Fibroblast of lung (primary cell): Measurements from ENCODE around the gene CCDC194.

ENCODE experiments used
- CTCF ChIP-seq, 2 donors: IDR thresholded peaks in 1 of 2; conservative IDR thresholded peaks in 1 of 2; 1 replicate in 1 of 2; 2 replicates in 1 of 2; pipeline ENCODE4 v1.5.1; 2011 to 2012; ENCODE audit warnings: low read length in 2 of 2, control low read depth in 1 of 2, inconsistent platforms in 1 of 2, low read depth in 1 of 2, mild to moderate bottlenecking in 1 of 2
- EZH2 ChIP-seq: IDR thresholded peaks from 2 replicates; pipeline ENCODE4 v1.5.1; 2012; ENCODE audit warnings: low read length, control low read depth, mild to moderate bottlenecking; ENCODE audit errors: missing control alignments

GRCh38 chr19:17341386-17341785, 52.6 kb downstream of the CCDC194 start:
- TF ChIP-seq CTCF (conservative IDR thresholded peaks at IDR 0.05 in 1 of 2, IDR thresholded peaks at IDR 0.05 in 1 of 2; ENCODE audit: low read depth in 1 of 2, low read length in 2 of 2) (no peak), EZH2 (no peak)
